Stimulated activated naive CD8-positive, alpha-beta T cell treated with anti-CD3 and anti-CD28 coated beads, Interleukin-15, Interleukin-2, amounts not matched to agents 100 ng/mL and 50 ng/mL, for 24 hours (primary cell): Measurements from ENCODE around the gene DYNLRB1.
"Not testable (repeated sequence)": the region's sequence is repeated elsewhere in the genome, so short reads cannot be mapped to it uniquely, and the experiment has no call there.

ENCODE experiments used
- H3K27ac Mint-ChIP-seq: one replicate; pipeline ENCODE4 v1.8.0; 2021; ENCODE audit warnings: mild to moderate bottlenecking, mixed read lengths
- H3K27me3 Mint-ChIP-seq: one replicate; pipeline ENCODE4 v1.8.0; 2021; ENCODE audit warnings: mixed read lengths
- H3K36me3 Mint-ChIP-seq: one replicate; pipeline ENCODE4 v1.8.0; 2021; ENCODE audit warnings: low read depth, mixed read lengths
- H3K4me1 Mint-ChIP-seq: one replicate; pipeline ENCODE4 v1.8.0; 2021; ENCODE audit warnings: low read depth, mixed read lengths
- H3K4me3 Mint-ChIP-seq: one replicate; pipeline ENCODE4 v1.8.0; 2021; ENCODE audit warnings: mild to moderate bottlenecking, mixed read lengths
- H3K9me3 Mint-ChIP-seq: one replicate; pipeline ENCODE4 v1.8.0; 2021; ENCODE audit warnings: mixed read lengths

Gene DYNLRB1

DNA sequence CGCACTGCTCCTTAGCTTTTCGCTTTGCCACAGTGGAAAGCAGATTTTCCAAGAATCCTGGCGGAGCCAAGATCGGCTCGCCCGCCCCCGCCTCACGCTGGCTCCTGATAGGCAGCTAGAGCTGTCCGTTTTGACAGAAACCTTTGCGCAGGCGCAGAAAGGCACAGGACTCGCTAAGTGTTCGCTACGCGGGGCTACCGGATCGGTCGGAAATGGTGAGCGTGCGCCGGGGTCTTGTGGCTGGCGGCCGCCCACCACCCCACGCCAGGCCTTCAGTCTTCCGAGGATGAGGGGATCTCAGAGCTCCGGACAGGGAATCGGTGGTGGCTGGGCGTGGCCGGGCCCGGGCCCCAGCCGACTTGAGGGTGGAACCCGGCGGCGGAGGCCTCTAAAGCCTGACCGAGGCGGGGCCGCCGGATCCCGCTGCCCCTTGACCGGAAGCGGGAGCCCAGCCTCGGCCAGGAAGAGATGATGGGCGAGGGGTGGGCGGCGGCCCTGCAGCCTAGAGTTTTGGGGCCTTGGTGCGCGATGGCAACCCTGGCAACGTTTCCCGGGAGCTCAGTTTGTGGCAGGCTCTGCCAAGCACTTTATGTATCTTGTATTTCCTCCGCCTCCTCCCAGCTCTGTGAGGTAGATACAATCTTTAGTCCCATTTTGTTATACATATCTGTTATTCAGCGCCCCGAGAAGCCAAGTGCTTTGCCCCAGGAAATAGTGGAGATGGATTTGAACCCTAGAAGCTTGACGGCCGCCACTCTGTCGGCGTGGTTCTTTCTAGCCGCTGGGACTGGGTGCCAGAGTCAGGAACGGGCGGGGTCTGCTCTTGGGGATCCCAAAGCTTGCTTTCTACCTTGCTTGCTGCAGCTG, at the start of gene DYNLRB1:
Gene DYNLRB1, plus strand, starts transcription at position 176 of the 867 bp plus-strand sequence. Its CDS starts 37 bp downstream, at position 213.
- Mint-ChIP-seq H3K9me3 (no peaks in the 10 kb centered on the region), H3K4me1 (peaks cover 59% of the 10 kb centered on the region), H3K4me3 (peak within 1 kb of the TSS; percentile 98), H3K36me3 (peaks cover 24% of the 10 kb centered on the region), H3K27me3 (no peaks in the 10 kb centered on the region), H3K27ac (peak within 1 kb of the TSS; percentile 97)

DNA sequence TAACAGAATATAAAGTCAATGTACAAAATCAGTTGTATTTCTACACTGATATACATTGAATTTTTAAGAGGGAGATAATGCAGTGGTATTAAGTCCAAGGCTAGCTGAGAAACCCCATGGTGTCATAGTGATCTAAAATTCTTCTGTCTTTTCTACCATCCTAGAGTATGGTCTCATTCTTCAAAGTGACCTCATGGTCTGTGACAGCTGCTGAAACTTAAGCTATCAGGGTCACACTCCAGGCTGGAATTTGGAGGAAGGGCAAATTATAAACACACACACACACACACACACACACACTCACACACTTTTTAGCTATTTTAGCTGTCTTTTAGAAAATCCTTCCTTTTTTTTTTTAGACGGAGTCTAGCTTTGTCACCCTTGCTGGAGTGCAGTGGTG, 47.3 kb upstream of the DYNLRB1 start:
- no peak overlapping the region for H3K27ac Mint-ChIP-seq
- peaks cover 58% of the 10 kb centered on the region for H3K36me3 Mint-ChIP-seq
- no peaks in the 10 kb centered on the region for H3K9me3 Mint-ChIP-seq
- no peaks in the 10 kb centered on the region for H3K27me3 Mint-ChIP-seq
- peaks cover 7% of the 10 kb centered on the region for H3K4me1 Mint-ChIP-seq
- H3K4me3 Mint-ChIP-seq, result no peak overlapping the region

DNA sequence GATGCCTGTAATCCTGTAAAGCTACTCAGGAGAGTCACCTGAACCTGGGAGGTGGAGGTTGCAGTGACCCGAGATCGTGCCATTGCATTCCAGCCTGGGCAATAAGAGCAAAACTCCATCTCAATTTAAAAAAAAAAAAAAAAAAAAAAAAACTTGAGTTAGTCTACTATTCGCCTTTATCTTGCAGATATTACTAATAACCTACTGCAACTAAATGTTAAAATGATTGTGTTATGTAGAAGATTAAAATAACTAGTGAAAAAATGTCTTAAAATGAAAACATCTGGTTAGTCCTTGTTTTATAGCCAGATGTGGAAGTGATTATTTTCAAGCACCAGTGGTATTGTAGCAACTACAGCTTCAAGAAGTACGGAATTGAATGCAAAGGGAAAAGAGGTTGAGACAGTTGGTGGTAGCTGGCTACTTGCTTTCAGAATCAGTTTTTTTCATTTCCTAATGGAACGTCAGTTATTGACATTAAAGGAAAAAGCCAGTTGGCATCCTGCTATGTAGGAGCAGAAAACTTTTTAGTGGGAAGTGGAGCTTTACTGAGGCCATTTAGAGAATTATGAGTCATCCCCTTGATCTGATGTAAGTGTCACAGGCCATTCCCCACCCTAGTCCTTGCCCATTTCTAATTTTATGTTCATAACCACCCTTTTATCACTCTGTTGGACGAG, 43.8 kb upstream of the DYNLRB1 start:
- Mint-ChIP-seq H3K36me3 (peaks cover 55% of the 10 kb centered on the region), H3K27ac (no peak overlapping the region), H3K4me3 (no peak overlapping the region), H3K9me3 (no peaks in the 10 kb centered on the region), H3K4me1 (peaks cover 13% of the 10 kb centered on the region), H3K27me3 (no peaks in the 10 kb centered on the region)

DNA sequence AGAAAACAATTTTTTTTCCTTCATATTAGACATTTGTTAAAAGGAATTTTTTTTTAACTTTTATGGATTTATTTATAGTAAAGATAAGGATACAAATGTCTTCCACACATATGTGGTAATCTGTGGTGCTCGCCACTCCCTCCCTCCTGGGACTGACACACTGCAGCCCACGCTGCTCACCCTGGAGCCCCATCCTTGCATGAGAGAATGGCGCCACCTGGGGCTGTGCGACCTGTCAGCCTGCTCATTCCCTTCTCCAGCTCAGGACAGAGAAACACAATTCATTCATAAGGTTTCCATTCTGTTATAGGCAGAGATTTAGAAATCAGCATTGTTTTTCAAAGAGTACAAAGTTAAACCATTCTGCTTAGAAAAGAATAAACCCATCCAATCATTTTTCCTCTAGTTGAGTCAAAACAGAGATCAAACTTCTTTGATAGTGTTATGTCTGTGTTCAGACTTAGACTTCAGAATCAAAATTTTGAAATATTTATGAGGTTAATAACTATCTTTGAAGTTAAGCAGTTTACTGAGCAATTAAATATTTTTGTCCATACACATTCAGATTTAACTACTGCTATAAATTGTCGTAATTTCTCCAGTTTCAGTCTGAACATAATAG, 42.8 kb upstream of the DYNLRB1 start:
- Mint-ChIP-seq H3K4me1 (peaks cover 13% of the 10 kb centered on the region), H3K36me3 (peaks cover 57% of the 10 kb centered on the region), H3K4me3 (no peak overlapping the region), H3K27me3 (no peaks in the 10 kb centered on the region), H3K27ac (no peak overlapping the region), H3K9me3 (no peaks in the 10 kb centered on the region)

DNA sequence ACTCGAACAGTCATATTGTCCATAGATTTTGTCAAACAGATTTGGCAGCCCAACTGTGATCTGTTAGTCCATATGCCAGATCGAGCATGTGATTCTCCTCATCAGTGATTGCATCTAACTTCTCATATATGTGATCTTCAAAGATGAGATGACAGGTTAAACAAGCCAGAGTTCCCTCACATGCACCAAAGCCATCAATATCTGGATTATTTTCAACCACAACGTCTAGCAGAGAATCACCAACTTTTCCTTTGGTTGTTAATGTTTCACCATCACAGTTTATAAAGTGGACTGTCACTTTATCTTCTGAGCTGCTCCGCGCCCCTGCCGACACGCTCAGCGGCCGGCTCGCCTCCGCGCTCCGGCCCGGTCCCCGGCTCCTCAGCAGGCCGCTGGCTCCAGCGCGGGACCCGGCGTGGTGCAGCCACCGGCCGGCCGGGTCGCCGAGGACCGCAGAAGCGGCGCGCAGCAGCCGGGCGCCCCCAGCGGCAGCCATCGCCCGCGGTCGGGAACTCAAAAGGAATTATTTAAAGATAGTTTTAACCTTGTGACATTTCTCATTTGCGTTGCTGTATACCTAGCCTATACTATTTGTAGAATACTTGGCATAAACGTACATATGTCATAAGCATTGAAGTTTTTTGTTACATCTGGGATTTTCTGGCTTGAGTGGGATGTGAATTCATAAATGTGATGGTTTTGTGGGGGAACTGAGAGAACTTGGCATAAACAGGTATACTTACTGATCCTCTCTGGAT, 40.1 kb upstream of the DYNLRB1 start:
- H3K27me3 Mint-ChIP-seq, result no peaks in the 10 kb centered on the region
- H3K4me1 Mint-ChIP-seq, result peaks cover 13% of the 10 kb centered on the region
- no peak overlapping the region for H3K4me3 Mint-ChIP-seq
- no peak overlapping the region for H3K27ac Mint-ChIP-seq
- H3K36me3 Mint-ChIP-seq, result peaks cover 57% of the 10 kb centered on the region
- H3K9me3 Mint-ChIP-seq, result no peaks in the 10 kb centered on the region

DNA sequence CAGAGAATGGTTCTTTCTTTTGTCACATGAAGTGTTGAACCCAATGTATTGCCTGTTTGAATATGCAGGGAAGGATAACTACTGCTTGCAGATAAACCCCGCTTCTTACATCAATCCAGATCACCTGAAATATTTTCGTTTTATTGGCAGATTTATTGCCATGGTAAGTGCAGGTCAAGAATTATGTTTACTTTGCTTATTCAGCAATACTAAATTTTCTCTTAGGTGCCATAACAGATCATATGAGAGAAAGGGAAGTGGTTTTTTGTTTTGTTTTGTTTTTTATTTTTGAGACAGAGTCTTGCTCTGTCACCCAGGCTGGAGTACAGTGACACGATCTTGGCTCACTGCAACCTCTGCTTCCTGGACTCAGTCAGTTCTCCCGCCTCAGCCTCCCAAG, 36.6 kb upstream of the DYNLRB1 start:
- Mint-ChIP-seq H3K4me3 (no peak overlapping the region), H3K9me3 (no peaks in the 10 kb centered on the region), H3K27me3 (no peaks in the 10 kb centered on the region), H3K4me1 (peaks cover 6% of the 10 kb centered on the region), H3K36me3 (peaks cover 64% of the 10 kb centered on the region), H3K27ac (no peak overlapping the region)

DNA sequence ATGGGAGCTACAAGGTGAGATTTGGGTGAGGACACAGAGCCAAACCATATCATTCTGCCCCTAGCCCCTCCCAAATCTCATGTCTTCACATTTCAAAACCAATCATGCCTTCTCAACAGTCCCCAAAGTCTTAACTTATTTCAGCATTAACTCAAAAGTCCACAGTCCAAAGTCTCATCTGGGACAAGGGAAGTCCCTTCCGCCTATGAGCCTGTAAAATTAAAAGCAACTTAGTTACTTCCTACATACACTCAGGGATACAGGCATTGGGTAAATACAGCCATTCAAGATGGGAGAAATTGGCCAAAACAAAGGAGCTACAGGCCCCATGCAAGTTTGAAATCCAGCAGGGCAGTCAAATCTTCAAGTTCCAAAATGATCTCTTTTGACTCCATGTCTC, 34.1 kb upstream of the DYNLRB1 start:
- H3K27me3 Mint-ChIP-seq, H3K27ac Mint-ChIP-seq, H3K9me3 Mint-ChIP-seq, H3K4me1 Mint-ChIP-seq, H3K4me3 Mint-ChIP-seq: not testable (repeated sequence)
- peaks cover 59% of the 10 kb centered on the region for H3K36me3 Mint-ChIP-seq

DNA sequence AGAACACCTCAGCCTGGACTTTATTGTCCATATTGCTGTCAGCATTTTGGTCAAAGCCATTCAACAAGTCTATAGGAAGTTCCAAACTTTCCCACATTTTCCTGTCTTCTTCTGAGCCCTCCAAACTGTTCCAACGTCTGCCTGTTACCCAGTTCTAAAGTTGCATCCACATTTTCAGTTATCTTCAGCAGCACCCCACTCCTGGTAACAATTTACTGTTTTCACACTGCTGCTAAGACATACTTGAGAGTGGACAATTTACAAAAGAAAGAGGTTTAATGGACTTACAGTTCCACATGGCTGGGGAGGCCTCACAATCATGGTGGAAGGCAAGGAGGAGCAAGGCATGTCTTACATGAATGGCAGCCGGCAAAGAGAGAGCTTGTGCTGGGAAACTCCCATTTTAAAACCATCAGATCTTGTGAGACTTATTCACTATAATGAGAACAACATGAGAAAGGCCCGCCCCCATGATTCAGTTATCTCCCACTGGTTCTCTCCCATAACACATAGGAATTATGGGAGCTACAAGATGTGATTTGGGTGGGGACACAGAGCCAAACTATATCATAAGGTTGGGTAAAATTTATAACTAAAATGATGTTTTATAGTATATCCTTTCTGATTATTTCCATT, 32.5 kb upstream of the DYNLRB1 start:
- H3K27me3 Mint-ChIP-seq, H3K4me3 Mint-ChIP-seq, H3K27ac Mint-ChIP-seq, H3K9me3 Mint-ChIP-seq, H3K4me1 Mint-ChIP-seq: not testable (repeated sequence)
- H3K36me3 Mint-ChIP-seq, result peaks cover 57% of the 10 kb centered on the region

DNA sequence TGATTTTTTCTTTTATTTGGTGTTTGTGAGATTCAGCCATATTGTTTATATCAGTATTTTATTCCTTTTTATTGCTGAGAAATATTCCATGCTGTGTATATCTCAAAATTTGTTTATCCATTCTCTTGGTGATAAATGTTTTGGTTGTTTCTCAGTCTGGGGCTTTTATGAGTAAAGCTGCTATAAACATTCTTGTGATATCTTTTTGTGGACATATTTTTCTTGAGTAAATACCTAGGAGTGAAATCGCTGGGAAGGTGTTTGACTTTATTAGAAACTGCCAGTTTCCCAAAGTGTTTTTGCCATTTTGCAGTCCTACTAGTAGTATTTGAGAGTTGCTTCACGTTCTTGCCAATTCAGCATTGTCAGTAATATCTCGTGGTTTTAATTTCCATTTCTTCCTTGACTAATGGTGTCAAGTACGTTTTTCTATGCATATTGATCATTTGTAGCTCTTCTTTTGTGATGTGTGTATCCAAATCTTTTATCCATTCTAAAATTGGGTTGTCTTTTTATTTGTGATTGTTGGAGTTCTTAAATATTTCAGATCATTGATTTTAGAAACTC, 31.1 kb upstream of the DYNLRB1 start:
- H3K27ac Mint-ChIP-seq, result no peak overlapping the region
- no peaks in the 10 kb centered on the region for H3K27me3 Mint-ChIP-seq
- H3K4me1 Mint-ChIP-seq, result no peaks in the 10 kb centered on the region
- H3K9me3 Mint-ChIP-seq, result no peaks in the 10 kb centered on the region
- H3K4me3 Mint-ChIP-seq, result no peak overlapping the region
- H3K36me3 Mint-ChIP-seq, result peaks cover 53% of the 10 kb centered on the region

DNA sequence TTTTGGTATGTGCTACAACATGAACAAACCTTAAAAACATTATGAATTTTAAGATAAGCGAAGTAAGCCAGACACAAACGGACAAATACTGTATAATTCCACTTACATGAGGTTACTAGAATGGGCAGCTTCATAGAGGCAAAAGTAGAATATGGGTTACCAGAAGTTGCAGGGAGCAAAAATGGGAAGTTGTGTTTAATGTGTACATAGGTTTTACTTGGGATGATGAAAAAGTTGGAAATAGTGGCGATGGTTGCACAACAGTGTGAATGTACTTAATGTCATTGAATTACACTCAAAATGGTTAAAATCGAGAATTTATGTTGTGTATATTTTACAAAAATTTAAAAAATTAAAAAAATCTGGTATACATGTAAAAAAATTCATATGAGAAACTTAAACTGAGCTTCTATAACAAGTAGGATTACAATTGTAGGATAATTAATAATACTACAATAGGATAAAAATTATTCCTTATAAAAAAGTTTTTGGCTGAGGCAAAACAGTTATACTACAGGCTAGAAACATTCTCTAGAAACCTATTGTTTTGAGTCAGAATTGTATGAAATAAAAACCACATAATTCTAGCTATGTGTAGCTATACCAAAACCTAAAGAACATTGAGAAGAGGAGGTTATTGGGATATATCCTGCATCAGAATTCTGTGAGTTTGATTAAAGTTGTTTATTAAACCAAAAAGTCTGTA, 24.8 kb upstream of the DYNLRB1 start:
- no peak overlapping the region for H3K4me3 Mint-ChIP-seq
- peaks cover 49% of the 10 kb centered on the region for H3K36me3 Mint-ChIP-seq
- H3K4me1 Mint-ChIP-seq, result peaks cover 4% of the 10 kb centered on the region
- H3K27me3 Mint-ChIP-seq, result no peaks in the 10 kb centered on the region
- no peaks in the 10 kb centered on the region for H3K9me3 Mint-ChIP-seq
- H3K27ac Mint-ChIP-seq, result no peak overlapping the region

DNA sequence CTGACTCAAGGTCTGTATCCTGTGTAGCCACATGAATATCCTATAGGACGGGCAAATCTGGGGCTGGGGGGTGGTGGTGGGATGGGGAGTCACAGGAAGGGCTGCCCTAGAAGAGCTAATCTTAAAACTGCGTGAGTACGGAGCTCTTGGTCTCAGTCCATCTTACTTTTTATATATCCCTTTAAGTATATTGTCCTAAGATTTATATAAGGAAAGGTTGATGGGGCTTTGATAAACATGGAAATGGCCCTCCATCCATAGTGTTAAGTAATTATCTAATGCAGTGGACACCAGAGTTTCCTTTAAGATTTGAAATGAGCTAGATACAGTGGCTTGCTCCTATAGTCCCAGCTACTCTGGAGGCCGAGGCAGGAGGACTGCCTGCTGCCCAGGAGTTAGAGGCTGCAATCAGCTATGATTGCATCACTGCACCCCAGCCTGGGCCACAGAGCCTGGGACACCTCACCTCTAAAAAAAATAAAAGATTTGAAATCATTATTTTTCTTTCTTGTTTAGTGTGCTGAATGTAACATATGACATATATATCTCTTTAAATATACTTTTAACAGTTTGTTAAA, 24.2 kb upstream of the DYNLRB1 start:
- H3K27me3 Mint-ChIP-seq, result no peaks in the 10 kb centered on the region
- no peaks in the 10 kb centered on the region for H3K9me3 Mint-ChIP-seq
- H3K36me3 Mint-ChIP-seq, result peaks cover 55% of the 10 kb centered on the region
- no peak overlapping the region for H3K4me3 Mint-ChIP-seq
- H3K4me1 Mint-ChIP-seq, result peaks cover 4% of the 10 kb centered on the region
- no peak overlapping the region for H3K27ac Mint-ChIP-seq

DNA sequence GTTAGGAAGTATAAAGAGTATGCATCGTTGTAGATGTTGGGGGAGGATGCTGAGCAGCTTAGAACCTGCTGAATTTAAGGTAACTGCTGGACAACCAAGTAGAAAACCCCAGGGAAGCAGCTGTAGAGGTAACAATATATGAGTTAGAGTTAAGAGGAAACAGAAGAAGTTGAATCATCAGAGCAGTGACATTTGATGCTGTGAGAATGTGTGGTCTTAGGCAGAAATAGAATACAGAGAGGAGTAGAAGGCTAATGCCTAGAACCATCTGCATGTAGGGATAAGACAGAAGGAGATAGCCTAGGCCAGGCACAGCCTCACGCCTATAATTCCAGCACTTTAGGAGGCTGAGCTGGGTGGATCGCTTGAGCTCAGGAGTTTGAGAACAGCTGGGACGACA, 22.6 kb upstream of the DYNLRB1 start:
- Mint-ChIP-seq H3K4me1 (peaks cover 4% of the 10 kb centered on the region), H3K9me3 (peaks cover 9% of the 10 kb centered on the region), H3K36me3 (peaks cover 66% of the 10 kb centered on the region), H3K27ac (peak overlapping the region; percentile 1), H3K27me3 (no peaks in the 10 kb centered on the region), H3K4me3 (no peak overlapping the region)

DNA sequence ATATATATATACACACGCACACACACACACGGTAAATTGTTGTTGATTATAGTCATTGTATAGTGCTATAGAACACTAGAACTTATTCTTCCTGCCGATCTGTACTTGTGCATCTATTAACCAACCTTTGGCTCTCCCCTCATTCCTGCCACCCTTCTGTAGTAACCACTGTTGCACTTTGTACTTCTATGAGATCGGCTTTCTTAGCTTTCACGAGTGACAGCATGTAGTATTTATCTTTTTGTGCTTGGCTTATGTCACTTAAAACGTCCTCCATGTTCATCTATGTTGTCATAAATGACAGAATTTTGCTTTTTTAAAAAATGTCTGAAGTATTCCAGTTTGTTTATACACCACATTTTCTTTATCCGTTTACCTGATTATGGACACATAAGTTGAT, 20.9 kb upstream of the DYNLRB1 start:
- Mint-ChIP-seq H3K4me3 (no peak overlapping the region), H3K27ac (no peak overlapping the region), H3K4me1 (peaks cover 4% of the 10 kb centered on the region), H3K36me3 (peaks cover 72% of the 10 kb centered on the region), H3K27me3 (no peaks in the 10 kb centered on the region), H3K9me3 (peaks cover 11% of the 10 kb centered on the region)
